Coronary artery (tissue), 2 donors: Measurements from ENCODE around the gene COA7.

Source experiments
- DNase-seq: peaks from one replicate; pipeline ENCODE4 v3.0.0-alpha.2; 2017; ENCODE audit warnings: low spot score
- H3K27ac ChIP-seq, 2 donors: fragments of 200-600 bp; sonication (generic); one replicate each; pipeline ENCODE4 v1.5.1; 2016 to 2019
- H3K4me3 ChIP-seq: fragments of 200-600 bp; sonication (generic); 2 replicates; pipeline ENCODE4 v1.5.1; 2016; ENCODE audit warnings: mild to moderate bottlenecking, moderate library complexity
- TF ChIP-seq, protein P1 (sequence below): fragments of 200-600 bp; sonication (generic); IDR thresholded peaks from one replicate; pipeline ENCODE4 v1.5.1; 2019; ENCODE audit warnings: antibody characterized with exemption

Gene COA7

GRCh38 chr1:52669696-52670095 is 28.5 kb downstream of the COA7 start:
- TF ChIP-seq, protein P1, sequence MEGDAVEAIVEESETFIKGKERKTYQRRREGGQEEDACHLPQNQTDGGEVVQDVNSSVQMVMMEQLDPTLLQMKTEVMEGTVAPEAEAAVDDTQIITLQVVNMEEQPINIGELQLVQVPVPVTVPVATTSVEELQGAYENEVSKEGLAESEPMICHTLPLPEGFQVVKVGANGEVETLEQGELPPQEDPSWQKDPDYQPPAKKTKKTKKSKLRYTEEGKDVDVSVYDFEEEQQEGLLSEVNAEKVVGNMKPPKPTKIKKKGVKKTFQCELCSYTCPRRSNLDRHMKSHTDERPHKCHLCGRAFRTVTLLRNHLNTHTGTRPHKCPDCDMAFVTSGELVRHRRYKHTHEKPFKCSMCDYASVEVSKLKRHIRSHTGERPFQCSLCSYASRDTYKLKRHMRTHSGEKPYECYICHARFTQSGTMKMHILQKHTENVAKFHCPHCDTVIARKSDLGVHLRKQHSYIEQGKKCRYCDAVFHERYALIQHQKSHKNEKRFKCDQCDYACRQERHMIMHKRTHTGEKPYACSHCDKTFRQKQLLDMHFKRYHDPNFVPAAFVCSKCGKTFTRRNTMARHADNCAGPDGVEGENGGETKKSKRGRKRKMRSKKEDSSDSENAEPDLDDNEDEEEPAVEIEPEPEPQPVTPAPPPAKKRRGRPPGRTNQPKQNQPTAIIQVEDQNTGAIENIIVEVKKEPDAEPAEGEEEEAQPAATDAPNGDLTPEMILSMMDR: no peak
- no peak for DNase-seq
- Histone ChIP-seq H3K4me3 (no peak overlapping the region), H3K27ac (no peak overlapping the region)

- H3K27ac ChIP-seq: no peak overlapping the region
- H3K4me3 ChIP-seq: no peak overlapping the region
- TF ChIP-seq, protein P1: no peak
- no peak for DNase-seq
Observed at GRCh38 chr1:52668711-52669110, 29.4 kb downstream of the COA7 start.

DNA sequence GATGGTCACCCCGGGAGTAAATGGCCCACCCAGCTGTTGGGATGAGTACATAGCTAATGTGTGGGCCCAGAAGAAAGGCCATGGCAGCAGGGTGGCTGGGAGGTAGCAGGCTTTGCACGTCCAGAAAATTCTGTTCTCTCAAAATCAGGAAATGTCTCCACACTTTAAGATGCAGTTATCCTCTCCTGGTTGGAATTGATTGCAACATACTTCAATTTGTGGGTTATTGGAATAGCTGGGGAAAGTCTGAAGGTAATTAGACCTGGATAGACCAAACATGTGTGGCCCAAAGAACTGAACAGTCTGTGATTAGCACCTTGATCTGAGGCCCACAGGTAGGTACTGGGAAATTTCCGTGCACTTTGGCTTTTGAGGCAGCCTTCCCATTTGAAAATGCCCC is 30.2 kb downstream of the COA7 start:
- no peak for DNase-seq
- H3K4me3 ChIP-seq: no peak overlapping the region
- H3K27ac ChIP-seq: no peak overlapping the region
- TF ChIP-seq, protein P1: no peak

DNA sequence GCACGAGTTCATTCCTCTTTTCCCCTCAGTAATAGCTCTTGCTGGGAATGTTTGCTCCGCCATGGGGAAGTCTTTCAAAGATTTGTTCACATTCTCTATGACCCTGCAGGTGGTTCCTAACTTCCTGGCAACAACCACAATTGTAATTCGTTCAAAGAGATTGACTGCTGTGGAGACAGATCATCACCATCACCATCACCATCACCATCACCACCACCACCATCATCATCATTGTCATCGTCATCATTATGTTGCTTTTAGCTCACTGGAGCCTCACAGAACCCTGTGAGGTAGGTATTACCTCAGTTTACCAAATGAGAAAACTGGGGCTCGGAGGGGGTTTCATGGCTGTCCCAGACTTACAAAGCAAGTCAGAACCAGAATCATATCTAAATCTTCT is 30.9 kb downstream of the COA7 start:
- no peak for DNase-seq
- Histone ChIP-seq H3K27ac (no peak overlapping the region), H3K4me3 (no peak overlapping the region)
- TF ChIP-seq, protein P1: no peak

DNA sequence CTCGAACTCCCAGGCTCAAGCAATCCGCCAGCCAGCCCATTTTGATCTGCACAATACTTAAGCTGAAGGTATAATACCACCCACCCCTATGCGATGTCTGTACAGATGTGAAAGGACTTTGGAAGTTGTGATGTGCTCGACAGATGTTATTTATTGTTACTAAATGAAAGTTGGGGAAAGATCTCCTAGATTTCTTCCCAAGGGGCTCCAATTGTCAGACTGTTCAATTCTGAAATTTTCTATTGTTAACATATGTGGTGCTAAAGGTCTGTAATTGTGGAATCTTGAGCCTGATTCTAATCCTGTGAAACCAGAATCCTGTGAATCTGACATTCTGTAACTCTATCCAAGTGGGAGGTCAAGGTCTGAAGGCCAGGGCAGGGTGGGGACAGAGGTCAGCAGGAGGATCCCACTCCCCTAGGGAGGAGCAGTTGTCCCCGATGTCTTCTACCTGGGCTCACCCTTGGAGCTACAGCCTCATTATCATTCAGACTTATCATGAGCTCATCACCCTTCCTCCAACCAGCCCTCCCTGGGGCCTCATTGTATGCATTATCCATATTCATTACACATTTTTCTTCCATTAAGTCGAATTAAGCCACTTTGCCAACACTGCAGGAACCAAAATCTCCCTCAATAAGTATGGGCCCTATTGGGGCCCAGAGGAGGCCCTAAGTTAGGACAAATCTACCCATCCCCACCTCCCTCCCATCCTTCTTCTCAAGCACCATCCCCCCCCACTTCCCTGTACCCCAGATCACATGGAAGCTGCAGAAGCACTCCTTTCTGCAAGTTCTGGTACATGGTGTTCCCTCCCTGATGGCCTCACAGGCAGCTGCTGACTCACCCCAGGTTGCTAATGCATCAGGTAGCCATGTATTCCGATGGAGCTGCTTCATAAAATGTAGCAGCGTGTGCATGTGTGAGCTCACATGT is 32.9 kb downstream of the COA7 start:
- Histone ChIP-seq H3K4me3 (no peak overlapping the region), H3K27ac (no peak overlapping the region)
- no peak for DNase-seq
- TF ChIP-seq, protein P1: no peak

DNA sequence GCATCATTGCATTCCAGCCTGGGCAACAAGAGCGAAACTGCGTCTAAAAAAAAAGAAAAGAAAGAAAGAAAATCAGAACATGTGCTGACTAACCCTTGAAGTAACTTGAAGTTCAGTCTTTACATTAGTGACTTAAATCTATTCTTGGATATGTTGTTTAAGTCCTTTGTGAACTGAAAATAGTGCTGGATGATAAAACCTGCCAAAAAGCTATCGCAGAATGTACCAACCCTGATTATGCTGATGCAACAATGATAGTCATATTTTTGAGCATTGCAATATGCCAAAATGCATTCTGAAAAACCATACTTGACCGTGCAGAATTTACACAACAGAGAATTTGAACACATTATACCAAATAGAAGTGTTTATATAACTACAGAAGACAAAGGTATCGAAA is 34.4 kb downstream of the COA7 start:
- TF ChIP-seq, protein P1: no peak
- DNase-seq: no peak

More for the DNA sequence above, 34.4 kb downstream of the COA7 start:
- Histone ChIP-seq H3K4me3 (no peak overlapping the region), H3K27ac (no peak overlapping the region)
